GM04503 (cell line): ENCODE results near the gene TNFRSF4.

Experiments used
- DNase-seq: peaks from one replicate; pipeline ENCODE4 v3.0.0-alpha.2; 2012; ENCODE audit warnings: low read depth

The TNFRSF4 gene

GRCh38 chr1:1169429-1170214 is 44.3 kb downstream of the TNFRSF4 start:
- no peak for DNase-seq

GRCh38 chr1:1168451-1169411 is 45.2 kb downstream of the TNFRSF4 start:
- DNase-seq = no peak

- DNase-seq = no peak
Measured at GRCh38 chr1:1167841-1168450, 46.0 kb downstream of the TNFRSF4 start.

GRCh38 chr1:1167398-1167821 is 46.5 kb downstream of the TNFRSF4 start:
- DNase-seq = no peak

- DNase-seq = no peak
Measured at GRCh38 chr1:1166642-1167397, 47.1 kb downstream of the TNFRSF4 start.

GRCh38 chr1:1165900-1166421 is 48.0 kb downstream of the TNFRSF4 start:
- no peak for DNase-seq

GRCh38 chr1:1165485-1165884 is 48.5 kb downstream of the TNFRSF4 start:
- DNase-seq = no peak

GRCh38 chr1:1164701-1165451 is 49.1 kb downstream of the TNFRSF4 start:
- DNase-seq = no peak

- DNase-seq = no peak
Measured at GRCh38 chr1:1164361-1164700, 49.6 kb downstream of the TNFRSF4 start.

GRCh38 chr1:1163538-1164070 is 50.3 kb downstream of the TNFRSF4 start:
- DNase-seq = no peak

GRCh38 chr1:1162597-1163537 is 51.1 kb downstream of the TNFRSF4 start:
- no peak for DNase-seq

GRCh38 chr1:1161683-1162079 is 52.3 kb downstream of the TNFRSF4 start:
- DNase-seq = no peak
